ENCODE results near the gene GAS2L2. TPM values are rescaled to one million over a fixed set of nuclear protein-coding genes. Genes with fewer than 3 reads are reported as not detected.

GAS2L2 gene
- total RNA-seq, 1 donor from 2014 or later = 0.07 TPM

GRCh38 chr17:35740216-35740615, 12.8 kb downstream of the GAS2L2 start:
- H3K27ac ChIP-seq (ENCODE audit: low read depth, low read length) = no peak overlapping the region
- H3K9me3 ChIP-seq (ENCODE audit: insufficient read depth, low read depth, low read length) = peaks cover 7% of the 10 kb centered on the region
- no peak overlapping the region for H3K4me2 ChIP-seq (ENCODE audit: low read length)
- H3K9me3 Mint-ChIP-seq (ENCODE audit: unreplicated experiment) = peaks cover 1% of the 10 kb centered on the region
- no peak overlapping the region for H3K4me3 ChIP-seq (ENCODE audit: insufficient read depth, low read depth, low read length)
- no peaks in the 10 kb centered on the region for H3K79me2 ChIP-seq (ENCODE audit: insufficient read depth, low read length)
- no peak for DNase-seq (ENCODE audit: low read depth)
- no peak overlapping the region for H3K27ac Mint-ChIP-seq (ENCODE audit: unreplicated experiment)
- H2AFZ ChIP-seq (ENCODE audit: low read depth, low read length) = no peak overlapping the region
- H3K36me3 Mint-ChIP-seq (ENCODE audit: low read depth, unreplicated experiment) = peaks cover 4% of the 10 kb centered on the region
- peaks cover 56% of the 10 kb centered on the region for H3K27me3 Mint-ChIP-seq (ENCODE audit: low read depth, unreplicated experiment)
- FAIRE-seq = no peak
- H3K27me3 ChIP-seq (ENCODE audit: insufficient read depth, low read length) = peaks cover 36% of the 10 kb centered on the region
- peaks cover 2% of the 10 kb centered on the region for H3K4me1 ChIP-seq (ENCODE audit: insufficient read depth, low read length)
- no peaks in the 10 kb centered on the region for H3K36me3 ChIP-seq (ENCODE audit: insufficient read depth, low read length)
- no peaks in the 10 kb centered on the region for H3K4me1 Mint-ChIP-seq (ENCODE audit: low read depth, unreplicated experiment)
- no peak for TF ChIP-seq EZH2 (IDR thresholded peaks at IDR 0.05; ENCODE audit: insufficient read depth, low read length)
- no peak for TF ChIP-seq CTCF (IDR thresholded peaks at IDR 0.05; ENCODE audit: insufficient read depth, low read depth, low read length)
- H3K4me3 Mint-ChIP-seq (ENCODE audit: unreplicated experiment) = no peak overlapping the region
- H3K9ac ChIP-seq (ENCODE audit: low read length) = no peak overlapping the region
- H4K20me1 ChIP-seq (ENCODE audit: insufficient read depth, low read length) = peaks cover 7% of the 10 kb centered on the region

GRCh38 chr17:35738519-35739133, 14.4 kb downstream of the GAS2L2 start:
- Histone ChIP-seq H3K4me1 (ENCODE audit: insufficient read depth, low read length) (peaks cover 2% of the 10 kb centered on the region), H3K27ac (ENCODE audit: low read depth, low read length) (no peak overlapping the region), H2AFZ (ENCODE audit: low read depth, low read length) (no peak overlapping the region), H3K9me3 (ENCODE audit: insufficient read depth, low read depth, low read length) (peaks cover 7% of the 10 kb centered on the region), H3K36me3 (ENCODE audit: insufficient read depth, low read length) (no peaks in the 10 kb centered on the region), H4K20me1 (ENCODE audit: insufficient read depth, low read length) (peaks cover 7% of the 10 kb centered on the region), H3K27me3 (ENCODE audit: insufficient read depth, low read length) (peaks cover 36% of the 10 kb centered on the region), H3K4me3 (ENCODE audit: insufficient read depth, low read depth, low read length) (no peak overlapping the region), H3K4me2 (ENCODE audit: low read length) (no peak overlapping the region), H3K79me2 (ENCODE audit: insufficient read depth, low read length) (no peaks in the 10 kb centered on the region), H3K9ac (ENCODE audit: low read length) (no peak overlapping the region)
- Mint-ChIP-seq H3K9me3 (ENCODE audit: unreplicated experiment) (peaks cover under 1% of the 10 kb centered on the region), H3K4me1 (ENCODE audit: low read depth, unreplicated experiment) (no peaks in the 10 kb centered on the region), H3K27me3 (ENCODE audit: low read depth, unreplicated experiment) (peaks cover 46% of the 10 kb centered on the region), H3K36me3 (ENCODE audit: low read depth, unreplicated experiment) (peaks cover 9% of the 10 kb centered on the region), H3K27ac (ENCODE audit: unreplicated experiment) (no peak overlapping the region), H3K4me3 (ENCODE audit: unreplicated experiment) (no peak overlapping the region)
- no peak for DNase-seq (ENCODE audit: low read depth)
- no peak for FAIRE-seq
- TF ChIP-seq CTCF (IDR thresholded peaks at IDR 0.05; ENCODE audit: insufficient read depth, low read depth, low read length) (no peak), EZH2 (IDR thresholded peaks at IDR 0.05; ENCODE audit: insufficient read depth, low read length) (no peak)

DNA sequence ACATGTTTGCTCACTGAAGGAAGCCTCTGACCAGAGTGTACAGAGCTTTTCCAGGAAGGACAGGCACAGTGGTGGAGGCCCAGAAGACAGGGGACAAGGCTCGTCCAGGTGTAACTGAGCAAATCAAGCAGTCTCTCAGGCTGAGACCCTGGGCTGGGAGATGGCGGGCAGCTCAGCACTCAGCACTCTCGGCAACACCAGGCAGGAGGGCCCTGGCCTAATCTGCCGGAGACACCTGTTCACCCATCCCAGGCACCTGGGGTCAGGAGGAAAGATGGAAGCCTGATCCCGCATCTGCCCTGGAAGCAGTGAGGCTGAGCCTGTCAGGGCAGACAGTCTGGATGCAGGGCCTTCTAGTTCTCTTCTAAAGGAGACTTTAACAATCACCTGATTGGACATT, 16.8 kb downstream of the GAS2L2 start:
- Mint-ChIP-seq H3K9me3 (ENCODE audit: unreplicated experiment) (no peaks in the 10 kb centered on the region), H3K4me1 (ENCODE audit: low read depth, unreplicated experiment) (peaks cover 5% of the 10 kb centered on the region), H3K27ac (ENCODE audit: unreplicated experiment) (no peak overlapping the region), H3K27me3 (ENCODE audit: low read depth, unreplicated experiment) (peaks cover 34% of the 10 kb centered on the region), H3K4me3 (ENCODE audit: unreplicated experiment) (no peak overlapping the region), H3K36me3 (ENCODE audit: low read depth, unreplicated experiment) (peaks cover 9% of the 10 kb centered on the region)
- Histone ChIP-seq H3K9ac (ENCODE audit: low read length) (no peak overlapping the region), H3K79me2 (ENCODE audit: insufficient read depth, low read length) (no peaks in the 10 kb centered on the region), H3K27me3 (ENCODE audit: insufficient read depth, low read length) (peaks cover 19% of the 10 kb centered on the region), H3K4me3 (ENCODE audit: insufficient read depth, low read depth, low read length) (no peak overlapping the region), H4K20me1 (ENCODE audit: insufficient read depth, low read length) (peaks cover 12% of the 10 kb centered on the region), H3K9me3 (ENCODE audit: insufficient read depth, low read depth, low read length) (peaks cover 7% of the 10 kb centered on the region), H2AFZ (ENCODE audit: low read depth, low read length) (no peak overlapping the region), H3K27ac (ENCODE audit: low read depth, low read length) (no peak overlapping the region), H3K4me2 (ENCODE audit: low read length) (no peak overlapping the region), H3K36me3 (ENCODE audit: insufficient read depth, low read length) (no peaks in the 10 kb centered on the region), H3K4me1 (ENCODE audit: insufficient read depth, low read length) (peaks cover 4% of the 10 kb centered on the region)
- FAIRE-seq = no peak
- no peak for DNase-seq (ENCODE audit: low read depth)
- TF ChIP-seq EZH2 (IDR thresholded peaks at IDR 0.05; ENCODE audit: insufficient read depth, low read length) = no peak
- no peak for TF ChIP-seq CTCF (IDR thresholded peaks at IDR 0.05; ENCODE audit: insufficient read depth, low read depth, low read length)

All from astrocyte (in vitro differentiated cells and primary cell).